Transverse colon (tissue), 4 donors: ENCODE data around the gene PIF1. TPM values are rescaled to one million over a fixed set of nuclear protein-coding genes. Genes with fewer than 3 reads are reported as not detected.

Experiments
- DNase-seq: peaks from one replicate; pipeline ENCODE4 v3.0.0-alpha.2; 2019
- H3K27ac ChIP-seq, 4 donors: fragments of 200-600 bp; sonication (generic); 2 replicates each; pipeline ENCODE4 v1.5.1; 2016 to 2018; ENCODE audit warnings: inconsistent platforms in 4 of 4
- H3K27me3 ChIP-seq: fragments of 200-600 bp; sonication (generic); 2 replicates; pipeline ENCODE4 v1.5.1; 2017; ENCODE audit warnings: inconsistent platforms
- H3K36me3 ChIP-seq, 4 donors: fragments of 200-600 bp; sonication (generic); 2 replicates each; pipeline ENCODE4 v1.5.1; 2017 to 2019; ENCODE audit warnings: inconsistent platforms in 4 of 4
- H3K4me1 ChIP-seq, 4 donors: fragments of 200-600 bp; sonication (generic); 2 replicates each; pipeline ENCODE4 v1.5.1; 2017 to 2020; ENCODE audit warnings: inconsistent platforms in 4 of 4
- H3K4me3 ChIP-seq, 4 donors: fragments of 200-600 bp; sonication (generic); 1 replicate in 1 of 4; 2 replicates in 3 of 4; pipeline versions ENCODE4 v1.5.1 to v1.6.1; 2017 to 2019; ENCODE audit warnings: inconsistent platforms in 4 of 4
- H3K9me3 ChIP-seq, 2 donors: fragments of 200-600 bp; sonication (generic); 2 replicates each; pipeline ENCODE4 v1.5.1; 2017 to 2019; ENCODE audit warnings: inconsistent platforms in 2 of 2
- EP300 ChIP-seq: sonication (generic); formaldehyde crosslinking; IDR thresholded peaks from one replicate; pipeline ENCODE4 v1.6.1; 2017; ENCODE audit warnings: antibody characterized with exemption, low read depth
- POLR2A ChIP-seq: fragments of 450-650 bp; IDR thresholded peaks from one replicate; pipeline ENCODE4 v1.6.1; 2016; ENCODE audit warnings: antibody characterized with exemption, mild to moderate bottlenecking, moderate library complexity
- POLR2AphosphoS5 ChIP-seq, 3 donors: sonication (generic); formaldehyde crosslinking; IDR thresholded peaks; one replicate each; pipeline ENCODE4 v1.6.1; 2016; ENCODE audit warnings: antibody characterized with exemption in 3 of 3
- WGBS, 2 donors: methylation state at CpG; one replicate each; pipeline ENCODE4 v1.1.5; 2018; ENCODE audit warnings: low coverage in 1 of 2; 5-methylcytosine and 5-hydroxymethylcytosine counted together
- in situ Hi-C, 4 donors: fragments of 200-750 bp; cut with MboI; loops; one replicate each; pipeline versions ENCODE4 v1.15.0 to v1.15.1; 2017; ENCODE audit warnings: low sequenced_read_pairs in 3 of 4, low pct_ligation_motif_present in 1 of 4, low pct_unique_long_range_greater_than_20kb in 1 of 4
- intact Hi-C: fragments of 100-400 bp; cut with DNase I; formaldehyde crosslinking; loops from one replicate; pipeline ENCODE4 v1.15.1; 2023; ENCODE audit warnings: low total_unique reads
- total RNA-seq, 4 donors: library from RNA; depleted of rRNA; stranded (reverse); fragments of >200 nt; gene quantifications; one replicate each; pipeline ENCODE4 v1.1.0, GENCODE V29; 2016
- TF ChIP-seq, protein P1 (sequence below), 5 experiments: fragments of 200-600 bp in 3 of 5; fragments of 450-650 bp in 2 of 5; sonication (generic) in 3 of 5; IDR thresholded peaks; 1 replicate in 2 of 5; 2 replicates in 3 of 5; pipeline ENCODE4 v1.5.1; 2016 to 2017; ENCODE audit warnings: antibody characterized with exemption in 5 of 5, inconsistent platforms in 3 of 5, mild to moderate bottlenecking in 2 of 5, moderate library complexity in 1 of 5

Gene PIF1
- total RNA-seq, 4 donors from 2014 or later: 1.1 to 49.8 (median 2.3) TPM

DNA sequence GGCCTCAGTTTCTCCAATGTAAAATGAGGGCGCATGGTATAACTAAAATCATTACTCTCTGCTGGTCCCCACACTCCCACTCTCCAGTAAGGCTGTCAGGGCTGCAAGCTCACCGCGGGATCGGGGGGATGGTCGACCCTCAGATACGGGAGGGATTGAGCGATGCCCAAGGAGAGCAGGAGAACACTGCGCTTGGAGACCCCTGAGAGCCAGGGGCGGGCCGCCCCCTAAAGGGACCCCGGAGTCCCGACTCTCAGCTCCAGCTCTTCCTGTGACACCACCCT is 15.6 kb upstream of the PIF1 start:
- intact Hi-C loops (loop anchor here (5.0 kb wide), 1 partner anchor 66 kb away; no protein-coding TSS in a partner anchor), in situ Hi-C loops (loop anchor here in 1 of 4 donors (10.0 kb wide), 1 partner anchor 54 kb away; no protein-coding TSS in a partner anchor)
- WGBS, 2 donors: 4% methylated on average over 12 of the region's 12 CpGs; no CpG with 5 or more reads in 1 of the 2 donors
- TF ChIP-seq POLR2A (no peak), POLR2AphosphoS5 (IDR thresholded peaks at IDR 0.05) (no peak), EP300 (no peak)
- TF ChIP-seq, protein P1, sequence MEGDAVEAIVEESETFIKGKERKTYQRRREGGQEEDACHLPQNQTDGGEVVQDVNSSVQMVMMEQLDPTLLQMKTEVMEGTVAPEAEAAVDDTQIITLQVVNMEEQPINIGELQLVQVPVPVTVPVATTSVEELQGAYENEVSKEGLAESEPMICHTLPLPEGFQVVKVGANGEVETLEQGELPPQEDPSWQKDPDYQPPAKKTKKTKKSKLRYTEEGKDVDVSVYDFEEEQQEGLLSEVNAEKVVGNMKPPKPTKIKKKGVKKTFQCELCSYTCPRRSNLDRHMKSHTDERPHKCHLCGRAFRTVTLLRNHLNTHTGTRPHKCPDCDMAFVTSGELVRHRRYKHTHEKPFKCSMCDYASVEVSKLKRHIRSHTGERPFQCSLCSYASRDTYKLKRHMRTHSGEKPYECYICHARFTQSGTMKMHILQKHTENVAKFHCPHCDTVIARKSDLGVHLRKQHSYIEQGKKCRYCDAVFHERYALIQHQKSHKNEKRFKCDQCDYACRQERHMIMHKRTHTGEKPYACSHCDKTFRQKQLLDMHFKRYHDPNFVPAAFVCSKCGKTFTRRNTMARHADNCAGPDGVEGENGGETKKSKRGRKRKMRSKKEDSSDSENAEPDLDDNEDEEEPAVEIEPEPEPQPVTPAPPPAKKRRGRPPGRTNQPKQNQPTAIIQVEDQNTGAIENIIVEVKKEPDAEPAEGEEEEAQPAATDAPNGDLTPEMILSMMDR (IDR thresholded peaks at IDR 0.05): no peak
- Histone ChIP-seq H3K27ac (peak overlapping the region; percentile 89 to 96 (median 94)), H3K27me3 (peaks cover 3% of the 10 kb centered on the region), H3K4me3 (peak overlapping the region; percentile 66 to 91 (median 77)), H3K4me1 (peaks cover 16 to 48% (median 28%) of the 10 kb centered on the region in 4 donors), H3K9me3 (no peaks in the 10 kb centered on the region), H3K36me3 (no peaks in the 10 kb centered on the region)
- no peak for DNase-seq

DNA sequence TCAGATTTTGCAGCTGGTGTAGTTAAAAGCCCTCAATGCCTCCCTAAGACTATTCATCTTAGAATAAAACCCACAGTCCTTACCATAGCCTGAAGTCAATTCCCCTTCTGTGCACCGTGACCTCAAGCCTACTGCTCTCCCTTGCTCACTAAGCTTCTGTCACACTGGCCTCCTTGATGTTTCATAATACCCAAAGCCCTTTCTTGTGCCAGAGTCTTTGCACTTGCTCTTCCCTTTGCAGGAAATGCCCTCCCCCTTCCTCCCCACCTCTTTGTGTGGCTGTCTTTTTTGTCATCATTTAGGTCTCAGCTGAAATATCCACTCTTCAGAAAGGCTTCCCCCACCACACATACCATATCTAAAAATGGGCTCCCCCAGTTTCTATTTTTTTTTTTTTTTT is 12.1 kb upstream of the PIF1 start:
- Histone ChIP-seq H3K27me3 (peaks cover 3% of the 10 kb centered on the region), H3K27ac (peak overlapping the region in 1 of 4 donors; percentile 35), H3K36me3 (no peaks in the 10 kb centered on the region), H3K4me1 (peaks cover 13 to 21% (median 14%) of the 10 kb centered on the region in 4 donors), H3K4me3 (no peak overlapping the region), H3K9me3 (no peaks in the 10 kb centered on the region)
- 60 to 83% methylated on average over 1 of the region's 1 CpG for WGBS, 2 donors
- TF ChIP-seq POLR2AphosphoS5 (IDR thresholded peaks at IDR 0.05) (no peak), EP300 (no peak), POLR2A (no peak)
- TF ChIP-seq, protein P1 (IDR thresholded peaks at IDR 0.05): no peak
- DNase-seq: no peak
- intact Hi-C loops (no loop called here), in situ Hi-C loops (loop anchor here in 1 of 4 donors (10.0 kb wide), 1 partner anchor 67 kb away; no protein-coding TSS in a partner anchor)

DNA sequence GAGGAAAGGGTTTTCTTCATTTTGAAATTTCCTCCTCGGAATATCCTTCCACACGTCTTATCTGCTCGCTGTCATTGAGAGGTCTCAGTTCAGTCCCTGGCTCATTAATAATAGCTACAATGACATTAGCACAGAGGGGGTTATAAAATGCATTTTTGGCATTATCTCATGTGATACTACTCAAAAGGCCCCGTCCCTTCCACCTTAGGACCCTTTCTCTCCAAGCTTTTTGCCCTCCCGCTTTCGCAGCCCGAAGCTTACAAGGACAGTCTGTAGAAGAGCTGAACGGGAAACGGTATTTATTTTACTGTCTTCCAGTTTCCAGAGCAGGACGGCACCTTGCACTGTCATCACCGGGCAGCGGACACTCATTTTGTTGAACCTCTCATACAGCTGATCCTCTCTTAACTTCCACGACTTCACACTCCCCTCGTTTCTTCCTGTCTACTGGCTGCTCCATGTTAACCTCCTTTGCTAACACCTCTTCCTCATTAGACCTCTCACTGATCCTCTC is 10.6 kb upstream of the PIF1 start:
- no peaks in the 10 kb centered on the region for H3K36me3 ChIP-seq
- peaks cover 12 to 18% (median 14%) of the 10 kb centered on the region in 4 donors for H3K4me1 ChIP-seq
- peaks cover 3% of the 10 kb centered on the region for H3K27me3 ChIP-seq
- intact Hi-C loops: no loop called here
- no peaks in the 10 kb centered on the region for H3K9me3 ChIP-seq
- 18 to 33% methylated on average over 10 to 14 of the region's 14 CpGs for WGBS, 2 donors
- in situ Hi-C loops: loop anchor here in 1 of 4 donors (10.0 kb wide), 1 partner anchor 69 kb away; no protein-coding TSS in a partner anchor
- TF ChIP-seq EP300: no peak
- TF ChIP-seq POLR2A: no peak
- no peak for TF ChIP-seq POLR2AphosphoS5 (IDR thresholded peaks at IDR 0.05)
- H3K27ac ChIP-seq: peak overlapping the region; percentile 56 to 87 (median 71)
- H3K4me3 ChIP-seq: no peak overlapping the region
- DNase-seq: no peak

DNA sequence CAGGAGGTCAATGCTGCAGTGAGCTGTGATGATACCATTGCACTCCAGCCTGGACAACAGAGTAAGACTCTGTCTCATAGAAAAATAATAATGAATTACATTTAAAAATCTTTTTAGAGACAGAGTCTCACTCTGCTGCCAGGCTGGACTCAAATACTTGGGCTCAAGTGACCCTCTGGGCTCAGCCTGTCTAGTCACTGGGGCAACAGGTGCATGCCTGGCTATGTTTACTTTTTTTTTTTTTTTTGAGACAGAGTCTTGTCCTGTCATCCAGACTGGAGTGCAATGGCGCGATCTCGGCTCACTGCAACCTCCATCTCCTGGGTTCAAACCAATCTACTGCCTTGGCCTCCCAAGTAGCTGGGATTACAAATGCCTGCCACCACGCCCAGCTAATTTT is 8.2 kb upstream of the PIF1 start:
- Histone ChIP-seq H3K9me3 (no peaks in the 10 kb centered on the region), H3K4me3 (no peak overlapping the region), H3K27ac (no peak overlapping the region), H3K27me3 (no peaks in the 10 kb centered on the region), H3K4me1 (peaks cover 6 to 9% (median 6%) of the 10 kb centered on the region in 4 donors), H3K36me3 (no peaks in the 10 kb centered on the region)
- in situ Hi-C loops: loop anchor here in 1 of 4 donors (10.0 kb wide), 1 partner anchor 71 kb away; no protein-coding TSS in a partner anchor
- no peak for DNase-seq
- TF ChIP-seq POLR2A (no peak), EP300 (no peak), POLR2AphosphoS5 (IDR thresholded peaks at IDR 0.05) (no peak)
- TF ChIP-seq, protein P1 (IDR thresholded peaks at IDR 0.05): no peak
- 80 to 99% methylated on average over 1 to 4 of the region's 4 CpGs for WGBS, 2 donors
- intact Hi-C loops: no loop called here

DNA sequence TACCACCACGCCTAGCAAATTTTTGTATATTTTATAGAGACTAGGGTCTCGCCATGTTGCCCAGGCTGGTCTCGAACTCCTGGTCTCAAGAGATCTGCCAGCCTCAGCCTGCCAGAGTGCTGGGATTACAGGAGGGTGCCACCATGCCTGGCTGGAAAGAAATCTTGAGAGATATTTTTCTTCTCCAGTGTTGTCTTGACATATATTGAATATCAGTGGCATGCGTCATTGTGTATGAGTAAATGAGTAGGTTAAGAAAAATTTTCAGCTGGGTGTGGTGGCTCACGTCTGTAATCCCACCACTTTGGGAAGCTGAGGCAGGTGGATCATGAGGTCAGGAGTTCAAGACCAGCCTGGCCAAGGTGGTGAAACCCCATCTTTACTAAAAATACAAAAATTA is 3.5 kb upstream of the PIF1 start:
- intact Hi-C loops (no loop called here), in situ Hi-C loops (no loop called here)
- peaks cover 16 to 20% (median 17%) of the 10 kb centered on the region in 4 donors for H3K4me1 ChIP-seq
- TF ChIP-seq EP300 (no peak), POLR2A (no peak), POLR2AphosphoS5 (IDR thresholded peaks at IDR 0.05) (no peak)
- TF ChIP-seq, protein P1 (IDR thresholded peaks at IDR 0.05): no peak
- peaks cover 1% of the 10 kb centered on the region for H3K27me3 ChIP-seq
- H3K36me3 ChIP-seq: no peaks in the 10 kb centered on the region
- H3K9me3 ChIP-seq: no peaks in the 10 kb centered on the region
- WGBS, 2 donors: 91 to 100% methylated on average over 1 to 5 of the region's 5 CpGs
- no peak overlapping the region for H3K27ac ChIP-seq
- no peak for DNase-seq
- H3K4me3 ChIP-seq: no peak overlapping the region
